ENCODE data around the gene PALM3. TPM values are rescaled to one million over a fixed set of nuclear protein-coding genes. Genes with fewer than 3 reads are reported as not detected.

The PALM3 gene
- total RNA-seq, 1 donor from 2014 or later, result 5.7 TPM

DNA sequence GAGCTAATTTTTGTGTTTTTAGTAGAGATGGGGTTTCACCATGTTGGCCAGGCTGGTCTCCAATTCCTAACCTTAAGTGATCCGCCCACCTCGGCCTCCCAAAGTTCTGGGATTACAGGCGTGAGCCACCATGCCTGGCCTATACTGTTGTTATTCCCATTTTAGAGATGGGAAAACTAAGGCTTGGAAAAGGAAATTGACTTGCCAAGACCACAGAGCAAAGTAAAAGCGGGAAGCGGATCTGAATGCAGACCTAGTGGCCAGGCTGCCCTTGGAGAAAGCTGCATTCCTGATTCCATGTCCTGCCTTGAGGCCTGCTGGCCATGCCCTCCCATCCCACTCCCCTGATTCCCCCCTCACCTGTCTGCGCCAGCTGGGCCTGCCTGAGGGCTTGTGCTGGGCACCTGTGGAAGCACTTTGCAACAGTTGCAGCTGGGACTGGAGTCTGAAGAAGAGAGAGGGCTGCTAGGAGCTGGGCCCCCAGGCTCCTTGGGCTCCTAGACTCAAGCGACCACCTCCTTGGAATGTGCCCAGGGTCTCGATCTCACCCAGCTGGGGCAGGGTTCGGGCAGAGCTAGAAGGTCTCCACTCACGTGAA is 5.7 kb downstream of the PALM3 start:
- H3K27me3 Mint-ChIP-seq (ENCODE audit: low read depth), result peaks cover 41% of the 10 kb centered on the region
- H3K36me3 Mint-ChIP-seq (ENCODE audit: low read depth), result no peaks in the 10 kb centered on the region
- H3K4me1 Mint-ChIP-seq, result peaks cover 6% of the 10 kb centered on the region
- no peak overlapping the region for H3K27ac Mint-ChIP-seq (ENCODE audit: unreplicated experiment)
- H3K9me3 Mint-ChIP-seq, result no peaks in the 10 kb centered on the region
- TF ChIP-seq, protein P1, sequence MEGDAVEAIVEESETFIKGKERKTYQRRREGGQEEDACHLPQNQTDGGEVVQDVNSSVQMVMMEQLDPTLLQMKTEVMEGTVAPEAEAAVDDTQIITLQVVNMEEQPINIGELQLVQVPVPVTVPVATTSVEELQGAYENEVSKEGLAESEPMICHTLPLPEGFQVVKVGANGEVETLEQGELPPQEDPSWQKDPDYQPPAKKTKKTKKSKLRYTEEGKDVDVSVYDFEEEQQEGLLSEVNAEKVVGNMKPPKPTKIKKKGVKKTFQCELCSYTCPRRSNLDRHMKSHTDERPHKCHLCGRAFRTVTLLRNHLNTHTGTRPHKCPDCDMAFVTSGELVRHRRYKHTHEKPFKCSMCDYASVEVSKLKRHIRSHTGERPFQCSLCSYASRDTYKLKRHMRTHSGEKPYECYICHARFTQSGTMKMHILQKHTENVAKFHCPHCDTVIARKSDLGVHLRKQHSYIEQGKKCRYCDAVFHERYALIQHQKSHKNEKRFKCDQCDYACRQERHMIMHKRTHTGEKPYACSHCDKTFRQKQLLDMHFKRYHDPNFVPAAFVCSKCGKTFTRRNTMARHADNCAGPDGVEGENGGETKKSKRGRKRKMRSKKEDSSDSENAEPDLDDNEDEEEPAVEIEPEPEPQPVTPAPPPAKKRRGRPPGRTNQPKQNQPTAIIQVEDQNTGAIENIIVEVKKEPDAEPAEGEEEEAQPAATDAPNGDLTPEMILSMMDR (conservative IDR thresholded peaks at IDR 0.05), result no peak
- H3K4me3 Mint-ChIP-seq, result no peak overlapping the region
- no peak for DNase-seq (ENCODE audit: low read depth, low spot score)

GRCh38 chr19:14055396-14055795 is 6.5 kb downstream of the PALM3 start:
- Mint-ChIP-seq H3K4me3 (no peak overlapping the region), H3K27me3 (ENCODE audit: low read depth) (peaks cover 38% of the 10 kb centered on the region), H3K9me3 (no peaks in the 10 kb centered on the region), H3K27ac (ENCODE audit: unreplicated experiment) (no peak overlapping the region), H3K4me1 (peaks cover 6% of the 10 kb centered on the region), H3K36me3 (ENCODE audit: low read depth) (no peaks in the 10 kb centered on the region)
- no peak for DNase-seq (ENCODE audit: low read depth, low spot score)
- TF ChIP-seq, protein P1 (conservative IDR thresholded peaks at IDR 0.05), result no peak

DNA sequence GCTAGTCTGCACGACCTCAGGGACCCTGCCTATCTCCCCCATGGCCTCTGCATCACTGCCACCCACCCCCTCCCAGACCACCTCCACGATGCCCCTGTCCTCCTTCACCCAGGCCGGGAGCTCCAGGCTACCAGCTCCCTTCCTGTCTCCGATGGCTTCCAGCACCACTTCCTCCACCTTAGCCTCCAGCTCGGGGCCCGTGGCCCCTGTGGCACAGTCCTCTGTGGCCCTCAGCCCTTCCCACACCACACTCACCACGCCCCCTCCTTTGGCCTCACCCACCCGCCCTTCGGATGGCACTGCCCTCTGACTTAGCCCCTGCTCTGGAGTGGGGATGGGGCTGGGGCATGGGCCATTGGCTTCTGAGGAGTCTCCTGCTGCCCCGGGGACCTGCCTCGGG is 7.2 kb downstream of the PALM3 start:
- DNase-seq (ENCODE audit: low read depth, low spot score), result no peak
- Mint-ChIP-seq H3K27ac (ENCODE audit: unreplicated experiment) (no peak overlapping the region), H3K4me1 (peaks cover 1% of the 10 kb centered on the region), H3K36me3 (ENCODE audit: low read depth) (no peaks in the 10 kb centered on the region), H3K4me3 (no peak overlapping the region), H3K27me3 (ENCODE audit: low read depth) (peaks cover 31% of the 10 kb centered on the region), H3K9me3 (no peaks in the 10 kb centered on the region)
- TF ChIP-seq, protein P1 (conservative IDR thresholded peaks at IDR 0.05), result no peak

DNA sequence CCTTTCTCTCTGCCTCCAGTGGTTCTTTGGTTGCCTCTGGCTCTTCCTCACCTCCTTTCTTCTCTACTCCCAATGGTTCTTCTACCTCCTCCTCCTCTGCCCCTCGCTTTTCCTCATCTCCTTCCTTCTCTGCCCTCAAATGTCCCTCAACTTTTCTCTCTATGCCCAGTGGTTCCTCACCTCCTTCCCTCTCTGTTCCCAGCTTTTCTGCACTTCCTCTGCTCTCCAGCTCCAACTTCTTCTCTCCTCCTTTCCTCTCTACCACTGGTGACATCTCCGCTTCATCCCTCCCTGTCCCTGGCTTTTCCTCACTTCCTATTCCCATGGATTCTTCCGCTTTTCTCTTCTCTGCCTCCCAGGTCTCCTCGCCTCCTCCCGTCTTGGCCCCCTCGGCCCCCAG is 7.8 kb downstream of the PALM3 start:
- Mint-ChIP-seq H3K27me3 (ENCODE audit: low read depth) (peaks cover 25% of the 10 kb centered on the region), H3K27ac (ENCODE audit: unreplicated experiment) (no peak overlapping the region), H3K4me1 (no peaks in the 10 kb centered on the region), H3K9me3 (no peaks in the 10 kb centered on the region), H3K36me3 (ENCODE audit: low read depth) (no peaks in the 10 kb centered on the region), H3K4me3 (no peak overlapping the region)
- no peak for DNase-seq (ENCODE audit: low read depth, low spot score)
- TF ChIP-seq, protein P1 (conservative IDR thresholded peaks at IDR 0.05), result no peak

DNA sequence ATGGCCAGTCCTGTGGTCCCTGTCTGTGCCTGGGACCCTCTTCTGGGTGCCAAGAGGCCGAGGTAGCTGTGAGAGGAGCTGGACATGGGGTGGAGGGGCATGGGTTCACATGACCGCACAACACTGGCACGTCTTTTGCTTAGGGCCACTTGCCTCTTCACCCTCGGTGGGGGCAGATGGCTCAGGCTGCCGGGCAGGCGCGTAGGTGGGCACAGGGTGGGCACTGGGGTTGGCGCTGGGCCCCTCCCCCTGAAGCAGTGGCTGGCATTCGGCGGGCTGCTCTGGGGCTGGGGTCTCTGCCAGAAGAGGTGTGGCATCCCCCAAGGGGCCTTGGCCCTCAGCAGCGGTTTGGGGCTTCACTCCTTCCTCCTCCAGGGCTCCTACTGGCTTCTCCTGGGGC is 8.4 kb downstream of the PALM3 start:
- TF ChIP-seq, protein P1 (conservative IDR thresholded peaks at IDR 0.05), result no peak
- Mint-ChIP-seq H3K4me3 (no peak overlapping the region), H3K4me1 (no peaks in the 10 kb centered on the region), H3K9me3 (no peaks in the 10 kb centered on the region), H3K27me3 (ENCODE audit: low read depth) (peaks cover 19% of the 10 kb centered on the region), H3K27ac (ENCODE audit: unreplicated experiment) (no peak overlapping the region), H3K36me3 (ENCODE audit: low read depth) (no peaks in the 10 kb centered on the region)
- no peak for DNase-seq (ENCODE audit: low read depth, low spot score)
